Uterine smooth muscle cell (primary cell): Measurements from ENCODE around the gene ADSS2. TPM values are rescaled to one million over a fixed set of nuclear protein-coding genes. Genes with fewer than 3 reads are reported as not detected.

ENCODE experiments used
- total RNA-seq: library from RNA; depleted of rRNA; stranded (reverse); fragments of >200 nt; gene quantifications from 2 replicates; pipeline ENCODE4 v1.2.3, GENCODE V29; 2014

Gene ADSS2
- 53.7 and 59.8 TPM in 2 replicates for total RNA-seq

DNA sequence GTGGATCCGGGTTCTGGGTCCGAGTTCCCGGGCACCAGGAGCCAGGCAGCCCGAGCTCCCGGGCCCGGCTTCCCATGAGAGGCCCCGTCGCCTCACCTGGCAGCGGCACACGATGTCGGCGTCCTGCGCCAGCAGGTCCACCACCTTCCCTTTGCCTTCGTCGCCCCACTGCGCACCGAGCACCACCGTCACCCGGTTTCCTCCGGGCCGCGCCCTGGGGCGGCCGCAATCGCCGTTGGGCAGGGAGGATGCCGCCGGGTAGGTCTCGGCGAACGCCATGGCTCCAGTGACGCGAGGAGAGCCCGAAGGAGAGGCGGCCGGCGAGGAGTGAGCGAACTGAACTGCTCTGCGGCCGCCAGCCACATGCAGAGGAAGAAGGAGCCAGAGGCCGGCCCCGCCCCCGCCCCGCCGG lies at the start of gene ADSS2:
TSS of gene ADSS2 (minus strand) at position 371 of the 412 bp plus-strand sequence. CDS start at position 279, 92 bp downstream.

DNA sequence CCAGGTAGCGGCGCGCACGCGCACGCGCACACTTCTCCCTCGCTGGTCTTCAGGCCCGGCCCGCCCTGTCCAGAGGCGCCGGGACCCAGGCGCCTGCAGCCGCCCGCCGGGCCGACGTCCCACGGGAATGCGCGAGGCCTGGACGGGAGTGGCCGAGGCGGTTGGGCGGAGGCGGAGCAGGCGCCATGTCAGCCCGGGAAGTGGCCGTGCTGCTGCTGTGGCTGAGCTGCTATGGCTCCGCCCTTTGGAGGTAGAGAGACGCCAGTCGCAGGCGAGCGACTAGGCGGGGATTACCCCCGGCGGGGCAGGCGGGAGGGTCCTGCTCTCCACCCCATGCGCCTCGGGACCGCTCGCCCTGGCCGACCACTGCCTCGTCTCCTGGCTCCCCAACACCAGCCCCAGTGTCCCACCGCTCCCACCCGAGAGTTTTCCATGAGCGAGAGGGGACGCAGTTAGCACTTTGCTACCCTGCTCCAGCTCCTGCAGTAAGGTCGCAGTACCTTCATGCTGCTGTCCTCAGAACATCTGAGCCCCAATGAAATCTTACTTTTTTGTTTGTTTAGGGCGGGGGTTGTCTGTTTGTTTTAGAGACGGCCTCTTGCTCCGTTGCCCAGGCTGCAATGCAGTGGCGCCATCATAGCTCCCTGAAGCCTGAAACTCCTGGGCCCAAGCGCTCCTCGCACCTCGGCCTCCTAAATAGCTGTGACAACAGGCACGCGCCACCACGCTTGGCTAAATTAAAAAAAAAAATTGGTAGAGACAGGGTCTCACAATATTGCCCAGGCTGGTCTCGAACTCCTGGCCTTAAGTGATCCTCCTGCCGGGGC lies 9.7 kb upstream of the ADSS2 start, which contains the start of gene CATSPERE:
TSS of gene CATSPERE (plus strand) at position 29 of the 827 bp plus-strand sequence. CDS start at position 186, 157 bp downstream.

Other genes starting within 250 kb of the ADSS2 start
- gene CATSPERE, start 9.4 kb upstream of the ADSS2 start, total RNA-seq, result 0.33 and 1.9 TPM in 2 replicates
- gene DESI2, start 201.2 kb upstream of the ADSS2 start, total RNA-seq, result 51.9 and 53.3 TPM in 2 replicates